Ovary (tissue), 3 donors: ENCODE results near the gene LYL1.

Experiments used
- CTCF ChIP-seq, 3 donors: fragments of 450-650 bp in 2 of 3; fragments of 200-600 bp in 1 of 3; IDR thresholded peaks; one replicate each; pipeline versions ENCODE4 v1.5.1 to v1.8.0; 2016 to 2022; ENCODE audit warnings: antibody characterized with exemption in 3 of 3, mild to moderate bottlenecking in 1 of 3
- EP300 ChIP-seq: sonication (generic); formaldehyde crosslinking; IDR thresholded peaks from one replicate; pipeline ENCODE4 v1.6.1; 2017; ENCODE audit warnings: antibody characterized with exemption
- POLR2A ChIP-seq: fragments of 450-650 bp; IDR thresholded peaks from one replicate; pipeline ENCODE4 v1.6.1; 2017; ENCODE audit warnings: antibody characterized with exemption, mild to moderate bottlenecking, moderate library complexity
- donor health status: DM: no; HTN: no; CAD: no.

GRCh38 chr19:13054626-13055212 lies 47.9 kb downstream of the LYL1 start:
- TF ChIP-seq POLR2A (no peak), EP300 (no peak), CTCF (IDR thresholded peaks at IDR 0.05) (no peak)
